HEK293 (cell line): Measurements from ENCODE around the gene GZF1.

Experiments used
- AEBP2 ChIP-seq: fragments of 450-650 bp; formaldehyde crosslinking; IDR thresholded peaks from 2 replicates; pipeline ENCODE4 v1.5.1; 2016; ENCODE audit warnings: missing biosample characterization, missing genetic modification characterization, borderline replicate concordance
- GFI1B ChIP-seq: fragments of 450-650 bp; formaldehyde crosslinking; IDR thresholded peaks from 2 replicates; pipeline ENCODE4 v1.5.1; 2016; ENCODE audit warnings: missing biosample characterization, missing genetic modification characterization
- INSM2 ChIP-seq: fragments of 450-650 bp; formaldehyde crosslinking; IDR thresholded peaks from 2 replicates; pipeline ENCODE4 v1.5.1; 2016; ENCODE audit warnings: missing biosample characterization, missing genetic modification characterization
- KLF1 ChIP-seq: fragments of 450-650 bp; formaldehyde crosslinking; IDR thresholded peaks from 2 replicates; pipeline ENCODE4 v1.5.1; 2016; ENCODE audit warnings: missing biosample characterization, missing genetic modification characterization
- KLF16 ChIP-seq: fragments of 450-650 bp; formaldehyde crosslinking; IDR thresholded peaks from 2 replicates; pipeline ENCODE4 v1.5.1; 2017; ENCODE audit warnings: missing biosample characterization, missing genetic modification characterization
- KLF8 ChIP-seq: fragments of 450-650 bp; formaldehyde crosslinking; IDR thresholded peaks from 2 replicates; pipeline ENCODE4 v1.5.1; 2016; ENCODE audit warnings: missing biosample characterization, missing genetic modification characterization
- PRDM10 ChIP-seq: fragments of 450-650 bp; formaldehyde crosslinking; IDR thresholded peaks from 2 replicates; pipeline ENCODE4 v1.5.1; 2016; ENCODE audit warnings: missing biosample characterization, missing genetic modification characterization
- PRDM4 ChIP-seq: fragments of 450-650 bp; formaldehyde crosslinking; IDR thresholded peaks from 2 replicates; pipeline ENCODE4 v1.5.1; 2017; ENCODE audit warnings: missing biosample characterization, missing genetic modification characterization
- SCRT1 ChIP-seq: fragments of 450-650 bp; formaldehyde crosslinking; IDR thresholded peaks from 2 replicates; pipeline ENCODE4 v1.5.1; 2016; ENCODE audit warnings: missing biosample characterization, missing genetic modification characterization, borderline replicate concordance
- ZBTB21 ChIP-seq: fragments of 450-650 bp; formaldehyde crosslinking; IDR thresholded peaks from 2 replicates; pipeline ENCODE4 v1.5.1; 2017; ENCODE audit warnings: missing biosample characterization, missing genetic modification characterization
- ZBTB26 ChIP-seq: fragments of 450-650 bp; formaldehyde crosslinking; optimal IDR thresholded peaks from 2 replicates; pipeline ENCODE3; 2016; ENCODE audit warnings: missing biosample characterization, mild to moderate bottlenecking, missing genetic modification characterization
- ZBTB48 ChIP-seq: fragments of 450-650 bp; formaldehyde crosslinking; IDR thresholded peaks from 2 replicates; pipeline ENCODE4 v1.5.1; 2016; ENCODE audit warnings: missing biosample characterization, missing genetic modification characterization
- ZFHX2 ChIP-seq: fragments of 450-650 bp; formaldehyde crosslinking; conservative IDR thresholded peaks from 2 replicates; pipeline ENCODE4 v1.5.1; 2016; ENCODE audit warnings: missing biosample characterization, missing genetic modification characterization
- ZIC2 ChIP-seq: fragments of 450-650 bp; formaldehyde crosslinking; IDR thresholded peaks from 2 replicates; pipeline ENCODE4 v1.5.1; 2016; ENCODE audit warnings: missing biosample characterization, missing genetic modification characterization
- ZNF133 ChIP-seq: fragments of 450-650 bp; formaldehyde crosslinking; IDR thresholded peaks from 2 replicates; pipeline ENCODE4 v1.5.1; 2016; ENCODE audit warnings: missing biosample characterization, missing genetic modification characterization
- ZNF140 ChIP-seq: fragments of 450-650 bp; formaldehyde crosslinking; IDR thresholded peaks from 2 replicates; pipeline ENCODE4 v1.5.1; 2016; ENCODE audit warnings: missing biosample characterization, missing genetic modification characterization
- ZNF202 ChIP-seq: fragments of 450-650 bp; formaldehyde crosslinking; IDR thresholded peaks from 2 replicates; pipeline ENCODE4 v1.5.1; 2016; ENCODE audit warnings: missing biosample characterization, missing genetic modification characterization, borderline replicate concordance
- ZNF214 ChIP-seq: fragments of 450-650 bp; formaldehyde crosslinking; IDR thresholded peaks from 2 replicates; pipeline ENCODE4 v1.5.1; 2017; ENCODE audit warnings: missing biosample characterization, mild to moderate bottlenecking, missing genetic modification characterization, borderline replicate concordance
- ZNF324 ChIP-seq: fragments of 450-650 bp; formaldehyde crosslinking; IDR thresholded peaks from 2 replicates; pipeline ENCODE4 v1.5.1; 2016; ENCODE audit warnings: missing biosample characterization, missing genetic modification characterization
- ZNF394 ChIP-seq: fragments of 450-650 bp; formaldehyde crosslinking; IDR thresholded peaks from 2 replicates; pipeline ENCODE4 v1.5.1; 2016; ENCODE audit warnings: missing biosample characterization, missing genetic modification characterization, mild to moderate bottlenecking, moderate library complexity, borderline replicate concordance
- ZNF423 ChIP-seq: fragments of 450-650 bp; formaldehyde crosslinking; IDR thresholded peaks from 2 replicates; pipeline ENCODE4 v1.5.1; 2016; ENCODE audit warnings: missing biosample characterization, missing genetic modification characterization
- ZNF510 ChIP-seq: fragments of 450-650 bp; formaldehyde crosslinking; IDR thresholded peaks from 2 replicates; pipeline ENCODE4 v1.5.1; 2018; ENCODE audit warnings: mild to moderate bottlenecking, missing genetic modification characterization, missing biosample characterization; ENCODE audit not compliant: insufficient replicate concordance
- ZNF548 ChIP-seq: fragments of 450-650 bp; formaldehyde crosslinking; IDR thresholded peaks from 2 replicates; pipeline ENCODE4 v1.5.1; 2016; ENCODE audit warnings: missing biosample characterization, missing genetic modification characterization
- ZNF561 ChIP-seq: fragments of 450-650 bp; IDR thresholded peaks from 2 replicates; pipeline ENCODE4 v1.5.1; 2018; ENCODE audit warnings: missing biosample characterization, missing genetic modification characterization, borderline replicate concordance
- ZNF621 ChIP-seq: fragments of 450-650 bp; formaldehyde crosslinking; IDR thresholded peaks from 2 replicates; pipeline ENCODE4 v1.5.1; 2017; ENCODE audit warnings: missing biosample characterization, missing genetic modification characterization
- ZNF629 ChIP-seq: fragments of 450-650 bp; formaldehyde crosslinking; IDR thresholded peaks from 2 replicates; pipeline ENCODE4 v1.5.1; 2017; ENCODE audit warnings: missing biosample characterization, missing genetic modification characterization
- ZNF658 ChIP-seq: fragments of 450-650 bp; formaldehyde crosslinking; IDR thresholded peaks from 2 replicates; pipeline ENCODE4; 2016; ENCODE audit warnings: missing biosample characterization, missing genetic modification characterization
- ZNF707 ChIP-seq: fragments of 450-650 bp; formaldehyde crosslinking; IDR thresholded peaks from 2 replicates; pipeline ENCODE4 v1.5.1; 2016; ENCODE audit warnings: missing biosample characterization, missing genetic modification characterization
- ZSCAN16 ChIP-seq: fragments of 450-650 bp; formaldehyde crosslinking; IDR thresholded peaks from 2 replicates; pipeline ENCODE4 v1.5.1; 2016; ENCODE audit warnings: missing biosample characterization, missing genetic modification characterization

Gene GZF1

GRCh38 chr20:23361476-23362391, at the start of gene GZF1 (continued):
- TF ChIP-seq PRDM4 (tag by site-specific recombination) (peak; percentile 32; the same call in 1 of the 2 replicates), ZNF133 (no peak), ZNF214 (tag by site-specific recombination) (no peak), INSM2 (tag by site-specific recombination) (peak; percentile 79), ZBTB48 (peak; percentile 50; the same call in 1 of the 2 replicates), ZNF140 (tag by site-specific recombination) (no peak), ZNF548 (tag by site-specific recombination) (no peak), ZIC2 (tag by site-specific recombination) (peak; percentile 84), ZBTB21 (tag by site-specific recombination) (peak; percentile 93), ZNF324 (tag by site-specific recombination) (peak; percentile 79; the same call in 1 of the 2 replicates), ZNF629 (tag by site-specific recombination) (peak; percentile 99), AEBP2 (tag by site-specific recombination) (no peak), ZFHX2 (tag by site-specific recombination) (no peak), ZNF658 (tag by site-specific recombination) (no peak), KLF8 (tag by site-specific recombination) (peak; percentile 72; the same call in 1 of the 2 replicates), ZNF394 (tag by site-specific recombination) (peak; percentile 47; the same call in 1 of the 2 replicates), ZSCAN16 (tag by site-specific recombination) (no peak), SCRT1 (tag by site-specific recombination) (no peak), ZNF510 (tag by site-specific recombination) (no peak), ZNF202 (tag by site-specific recombination) (no peak), ZNF621 (no peak), ZNF707 (tag by site-specific recombination) (no peak), KLF1 (tag by site-specific recombination) (peak; percentile 64), ZBTB26 (tag by site-specific recombination) (peak; percentile 94), KLF16 (tag by site-specific recombination) (peak; percentile 74), ZNF561 (tag by site-specific recombination) (no peak), PRDM10 (0 out of 2 replicates have a peak, but pooled peaks have one; percentile 16), GFI1B (no peak), ZNF423 (tag by site-specific recombination) (no peak)
